ENCODE measurements around the gene MBD3.

- TF ChIP-seq SP1 (IDR thresholded peaks at IDR 0.05), result no peak
- no peak for TF ChIP-seq TARDBP (IDR thresholded peaks at IDR 0.05)
- no peak for TF ChIP-seq ELF4 (IDR thresholded peaks at IDR 0.05)
- no peak for TF ChIP-seq BHLHE40 (IDR thresholded peaks at IDR 0.05; ENCODE audit: borderline replicate concordance)
- no peak for TF ChIP-seq ARNT (IDR thresholded peaks at IDR 0.05)
- no peak for TF ChIP-seq NFRKB (IDR thresholded peaks at IDR 0.05)
- TF ChIP-seq PKNOX1 (IDR thresholded peaks at IDR 0.05), result no peak
- TF ChIP-seq FOXM1 (IDR thresholded peaks at IDR 0.05; ENCODE audit: borderline replicate concordance), result no peak
- no peak for TF ChIP-seq FOXK2 (IDR thresholded peaks at IDR 0.05)
- TF ChIP-seq L3MBTL2 (conservative IDR thresholded peaks at IDR 0.05), result no peak
- TF ChIP-seq LEF1 (IDR thresholded peaks at IDR 0.05; ENCODE audit: borderline replicate concordance), result no peak
- TF ChIP-seq CTBP1 (IDR thresholded peaks at IDR 0.05; ENCODE audit: borderline replicate concordance), result no peak
- no peak for TF ChIP-seq HDGF (IDR thresholded peaks at IDR 0.05; ENCODE audit: borderline replicate concordance)
- TF ChIP-seq FOXA1 (IDR thresholded peaks at IDR 0.05), result no peak
These were observed 15.4 kb downstream of the MBD3 start for GRCh38 chr19:1577090-1577928.
